ENCODE results near the gene IL6. TPM values are rescaled to one million over a fixed set of nuclear protein-coding genes. Genes with fewer than 3 reads are reported as not detected.
"Not testable (repeated sequence)": the region's sequence is repeated elsewhere in the genome, so short reads cannot be mapped to it uniquely, and the experiment has no call there.

Gene IL6
- total RNA-seq, 2 experiments from 2014 or later, result 1.6 to 4.5 TPM

GRCh38 chr7:22703978-22704610, 22.9 kb upstream of the IL6 start:
- H3K27me3 Mint-ChIP-seq; H3K27ac Mint-ChIP-seq; ATAC-seq; H3K36me3 Mint-ChIP-seq (ENCODE audit: low read depth); H3K4me3 Mint-ChIP-seq; H3K9me3 Mint-ChIP-seq (ENCODE audit: low read depth); DNase-seq; POLR2A ChIA-PET; CTCF ChIA-PET; intact Hi-C loops (cut with DNase I, micrococcal nuclease): not testable (repeated sequence)
- H3K4me1 Mint-ChIP-seq, result peaks cover 11% of the 10 kb centered on the region

DNA sequence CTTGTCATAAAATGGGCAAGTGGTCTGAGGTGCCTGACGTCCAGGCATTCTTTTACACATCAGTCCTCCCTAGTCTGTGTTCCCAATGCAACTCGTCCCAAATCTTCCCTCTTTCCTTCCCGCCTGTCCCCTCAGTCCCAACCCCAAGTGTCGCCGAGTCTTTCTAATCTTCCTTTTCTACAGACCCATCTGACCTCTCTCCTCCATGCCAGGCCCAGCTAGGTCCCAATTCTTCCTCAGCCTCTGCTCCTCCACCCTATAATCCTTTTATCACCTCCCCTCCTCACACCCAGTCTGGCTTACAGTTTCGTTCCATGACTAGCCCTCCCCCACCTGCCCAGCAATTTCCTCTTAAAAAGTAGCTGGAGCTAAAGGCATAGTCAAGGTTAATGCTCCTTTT, 22.3 kb upstream of the IL6 start:
- DNase-seq; ATAC-seq; H3K9me3 Mint-ChIP-seq (ENCODE audit: low read depth); CTCF ChIA-PET; H3K4me3 Mint-ChIP-seq; H3K27ac Mint-ChIP-seq; POLR2A ChIA-PET; H3K36me3 Mint-ChIP-seq (ENCODE audit: low read depth); intact Hi-C loops (cut with DNase I, micrococcal nuclease); H3K27me3 Mint-ChIP-seq: not testable (repeated sequence)
- peaks cover 11% of the 10 kb centered on the region for H3K4me1 Mint-ChIP-seq

GRCh38 chr7:22705874-22706273, 21.1 kb upstream of the IL6 start:
- DNase-seq; H3K4me1 Mint-ChIP-seq; ATAC-seq; H3K36me3 Mint-ChIP-seq (ENCODE audit: low read depth); POLR2A ChIA-PET; H3K27me3 Mint-ChIP-seq; H3K4me3 Mint-ChIP-seq; CTCF ChIA-PET; intact Hi-C loops (cut with DNase I, micrococcal nuclease); H3K9me3 Mint-ChIP-seq (ENCODE audit: low read depth); H3K27ac Mint-ChIP-seq: not testable (repeated sequence)

GRCh38 chr7:22707026-22707691, 19.8 kb upstream of the IL6 start:
- DNase-seq; H3K36me3 Mint-ChIP-seq (ENCODE audit: low read depth); intact Hi-C loops (cut with DNase I, micrococcal nuclease); ATAC-seq; H3K27me3 Mint-ChIP-seq; H3K4me3 Mint-ChIP-seq; H3K4me1 Mint-ChIP-seq; POLR2A ChIA-PET; H3K9me3 Mint-ChIP-seq (ENCODE audit: low read depth); H3K27ac Mint-ChIP-seq: not testable (repeated sequence)
- CTCF ChIA-PET, result interaction anchor here (1.1 kb wide), 1 partner anchor 34 kb away, joined by 3 read pairs; no protein-coding TSS in a partner anchor

DNA sequence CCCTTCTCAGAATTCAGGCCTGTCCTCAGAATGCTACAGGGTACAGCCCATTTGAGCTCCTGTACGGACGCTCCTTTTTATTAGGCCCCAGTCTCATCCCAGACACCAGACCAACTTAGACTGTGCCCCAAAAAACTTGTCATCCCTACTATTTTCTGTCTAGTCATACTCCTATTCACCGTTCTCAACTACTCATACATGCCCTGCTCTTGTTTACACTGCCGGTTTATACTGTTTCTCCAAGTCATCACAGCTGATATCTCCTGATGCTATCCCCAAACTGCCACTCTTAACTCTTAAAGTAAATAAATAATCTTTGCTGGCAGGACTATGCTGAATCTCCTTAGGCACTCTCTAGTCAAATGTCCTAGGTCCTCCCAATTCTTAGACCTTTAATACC, 18.8 kb upstream of the IL6 start:
- H3K4me3 Mint-ChIP-seq; H3K9me3 Mint-ChIP-seq (ENCODE audit: low read depth); H3K27ac Mint-ChIP-seq; H3K27me3 Mint-ChIP-seq; CTCF ChIA-PET; H3K36me3 Mint-ChIP-seq (ENCODE audit: low read depth); DNase-seq; POLR2A ChIA-PET; ATAC-seq; intact Hi-C loops (cut with DNase I, micrococcal nuclease); H3K4me1 Mint-ChIP-seq: not testable (repeated sequence)

DNA sequence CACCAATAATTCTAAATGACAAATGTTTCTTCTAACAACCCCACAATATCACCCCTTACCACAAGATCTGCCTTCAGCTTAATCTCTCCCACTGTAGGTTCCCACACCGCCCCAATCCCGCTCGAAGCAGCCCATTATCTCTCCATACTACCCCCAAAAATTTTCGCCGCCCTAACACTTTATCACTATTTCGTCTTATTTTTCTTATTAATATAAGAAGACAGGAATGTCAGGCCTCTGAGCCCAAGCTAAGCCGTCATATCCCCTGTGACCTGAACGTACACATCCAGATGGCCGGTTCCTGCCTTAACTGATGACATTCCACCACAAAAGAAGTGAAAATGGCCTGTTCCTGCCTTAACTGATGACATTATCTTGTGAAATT, 18.3 kb upstream of the IL6 start:
- H3K27ac Mint-ChIP-seq; H3K9me3 Mint-ChIP-seq (ENCODE audit: low read depth); intact Hi-C loops (cut with DNase I, micrococcal nuclease); H3K36me3 Mint-ChIP-seq (ENCODE audit: low read depth); H3K4me1 Mint-ChIP-seq; DNase-seq; H3K27me3 Mint-ChIP-seq; POLR2A ChIA-PET; H3K4me3 Mint-ChIP-seq; CTCF ChIA-PET; ATAC-seq: not testable (repeated sequence)

DNA sequence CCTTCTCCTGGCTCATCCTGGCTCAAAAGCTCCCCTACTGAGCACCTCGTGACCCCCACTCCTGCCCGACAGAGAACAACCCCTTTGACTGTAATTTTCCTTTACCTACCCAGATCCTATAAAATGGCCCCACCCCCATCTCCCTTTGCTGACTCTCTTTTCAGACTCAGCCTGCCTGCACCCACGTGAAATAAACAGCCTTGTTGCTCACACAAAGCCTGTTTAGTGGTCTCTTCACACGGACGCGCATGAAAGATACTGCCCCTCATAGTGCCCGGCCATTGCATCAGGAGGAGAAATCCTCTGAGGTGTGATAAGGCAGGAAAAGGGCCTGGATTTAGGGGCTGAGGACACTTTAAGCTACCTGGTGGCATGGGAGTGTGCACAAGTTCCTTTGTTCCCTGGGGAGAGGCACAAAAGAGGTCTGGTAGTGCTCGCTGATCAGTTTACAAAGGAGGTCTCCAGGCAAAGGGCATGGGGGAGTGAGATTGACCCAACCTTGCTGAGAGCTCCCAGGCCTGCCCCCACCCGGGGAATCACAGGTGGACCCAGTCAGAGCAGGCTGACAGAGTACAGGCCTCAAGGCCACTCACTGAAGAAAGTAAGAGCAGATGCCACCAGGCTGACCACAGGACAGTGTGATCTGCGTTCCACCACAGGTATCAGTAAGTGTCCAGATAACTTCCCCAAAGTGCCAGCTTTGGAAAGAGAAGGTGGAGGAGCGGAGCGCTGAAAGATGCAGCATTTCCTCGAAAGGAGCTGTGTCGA, 17.8 kb upstream of the IL6 start:
- intact Hi-C loops (cut with DNase I, micrococcal nuclease); H3K36me3 Mint-ChIP-seq (ENCODE audit: low read depth); POLR2A ChIA-PET; H3K4me1 Mint-ChIP-seq; H3K4me3 Mint-ChIP-seq; H3K27ac Mint-ChIP-seq; H3K9me3 Mint-ChIP-seq (ENCODE audit: low read depth); H3K27me3 Mint-ChIP-seq; ATAC-seq; DNase-seq: not testable (repeated sequence)
- CTCF ChIA-PET, result interaction anchor here (0.6 to 0.7 kb wide), 2 partner anchors 10 to 19 kb away, joined by 4 to 5 read pairs; no protein-coding TSS in a partner anchor

GRCh38 chr7:22709857-22710256, 17.1 kb upstream of the IL6 start:
- intact Hi-C loops (cut with DNase I, micrococcal nuclease), result no loop called here
- CTCF ChIA-PET, result interaction anchor here (0.6 to 0.7 kb wide), 2 partner anchors 11 to 18 kb away, joined by 4 to 5 read pairs; no protein-coding TSS in a partner anchor

DNA sequence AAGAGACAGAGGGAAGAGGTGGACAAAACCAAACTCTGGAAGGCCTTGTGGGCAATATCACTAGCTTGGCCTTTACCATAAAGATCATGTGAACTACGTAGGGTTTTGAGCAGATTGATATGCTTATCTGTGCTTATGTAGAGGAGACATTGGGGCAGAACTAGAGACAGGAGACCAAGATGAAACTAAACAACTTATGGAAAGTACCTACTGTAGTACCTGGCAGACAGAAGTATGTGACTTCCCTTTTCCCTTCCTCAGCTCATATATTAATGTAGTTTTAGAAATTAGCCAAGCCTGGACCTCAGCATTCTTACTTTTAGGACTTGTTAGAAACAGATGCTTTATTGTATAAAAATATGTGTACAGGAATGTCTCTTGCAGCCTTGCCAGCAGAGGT, 14.0 kb upstream of the IL6 start:
- no peak overlapping the region for H3K4me3 Mint-ChIP-seq
- no peaks in the 10 kb centered on the region for H3K36me3 Mint-ChIP-seq (ENCODE audit: low read depth)
- H3K9me3 Mint-ChIP-seq (ENCODE audit: low read depth), result no peaks in the 10 kb centered on the region
- intact Hi-C loops (cut with DNase I, micrococcal nuclease), result no loop called here
- DNase-seq (no peak), ATAC-seq (no peak)
- H3K27ac Mint-ChIP-seq, result no peak overlapping the region
- ChIA-PET POLR2A (no interaction called here), CTCF (interaction anchor here (0.5 to 2.2 kb wide), 4 partner anchors 13 to 153 kb away, joined by 3 to 7 read pairs (median 4); no protein-coding TSS in a partner anchor)
- H3K27me3 Mint-ChIP-seq, result peaks cover 9% of the 10 kb centered on the region
- no peaks in the 10 kb centered on the region for H3K4me1 Mint-ChIP-seq

More at GRCh38 chr7:22709857-22710256, 17.1 kb upstream of the IL6 start:
- POLR2A ChIA-PET, result no interaction called here
- Mint-ChIP-seq H3K4me3 (no peak overlapping the region), H3K9me3 (ENCODE audit: low read depth) (no peaks in the 10 kb centered on the region), H3K27ac (no peak overlapping the region), H3K36me3 (ENCODE audit: low read depth) (no peaks in the 10 kb centered on the region), H3K4me1 (no peaks in the 10 kb centered on the region), H3K27me3 (no peaks in the 10 kb centered on the region)
- DNase-seq (no peak), ATAC-seq (no peak)

GRCh38 chr7:22713463-22713862, 13.5 kb upstream of the IL6 start:
- no peak for ATAC-seq
- DNase-seq, result no peak
- no peaks in the 10 kb centered on the region for H3K9me3 Mint-ChIP-seq (ENCODE audit: low read depth)
- H3K27ac Mint-ChIP-seq, result no peak overlapping the region
- CTCF ChIA-PET, result interaction anchor here (1.4 kb wide), 2 partner anchors 65 to 153 kb away, joined by 3 to 4 read pairs; no protein-coding TSS in a partner anchor
- no peak overlapping the region for H3K4me3 Mint-ChIP-seq
- POLR2A ChIA-PET, result no interaction called here
- no peaks in the 10 kb centered on the region for H3K4me1 Mint-ChIP-seq
- no peaks in the 10 kb centered on the region for H3K36me3 Mint-ChIP-seq (ENCODE audit: low read depth)
- intact Hi-C loops (cut with DNase I, micrococcal nuclease), result no loop called here
- H3K27me3 Mint-ChIP-seq, result peaks cover 9% of the 10 kb centered on the region

GRCh38 chr7:22715969-22716368, 11.0 kb upstream of the IL6 start:
- ATAC-seq (no peak), DNase-seq (no peak)
- H3K9me3 Mint-ChIP-seq (ENCODE audit: low read depth), result no peaks in the 10 kb centered on the region
- H3K4me3 Mint-ChIP-seq, result no peak overlapping the region
- peaks cover 9% of the 10 kb centered on the region for H3K27me3 Mint-ChIP-seq
- no peaks in the 10 kb centered on the region for H3K4me1 Mint-ChIP-seq
- no peaks in the 10 kb centered on the region for H3K36me3 Mint-ChIP-seq (ENCODE audit: low read depth)
- ChIA-PET POLR2A (no interaction called here), CTCF (interaction anchor here (1.1 to 1.2 kb wide), 2 partner anchors 10 to 155 kb away, joined by 3 read pairs; no protein-coding TSS in a partner anchor)
- intact Hi-C loops (cut with DNase I, micrococcal nuclease), result no loop called here
- no peak overlapping the region for H3K27ac Mint-ChIP-seq

All from activated CD4-positive, alpha-beta T cell treated with anti-CD3 and anti-CD28 coated beads for 36 hours (primary cell).